ENCODE results near the gene NDUFAF5. TPM values are rescaled to one million over a fixed set of nuclear protein-coding genes. Genes with fewer than 3 reads are reported as not detected.

The NDUFAF5 gene
- polyA plus RNA-seq, 1 experiment, result 6.3 TPM

DNA sequence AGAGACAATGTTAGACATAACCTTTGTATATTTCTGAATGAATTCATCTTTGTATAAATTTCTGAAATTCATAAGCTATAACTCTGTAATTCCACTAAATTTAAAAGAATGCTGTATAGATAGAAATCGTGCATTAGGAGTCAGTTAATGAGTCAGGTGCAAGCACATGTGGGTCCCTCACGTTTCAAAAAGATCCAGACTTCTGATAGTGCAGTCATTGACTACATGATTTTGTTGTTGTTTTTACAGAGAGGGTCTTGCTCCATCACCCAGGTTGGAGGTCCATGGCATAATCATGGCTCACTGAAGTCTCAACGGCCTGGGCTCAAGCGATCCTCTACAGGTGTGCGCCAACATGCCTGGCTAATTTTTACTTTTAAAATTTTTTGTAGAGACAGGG, 14.7 kb upstream of the NDUFAF5 start:
- ChIA-PET CTCF (no interaction called here), POLR2A (no interaction called here)
- H3K4me3 ChIP-seq (ENCODE audit: low read depth, low read length), result no peak overlapping the region
- H3K27me3 ChIP-seq (ENCODE audit: control insufficient read depth, insufficient read depth, low read length), result no peaks in the 10 kb centered on the region
- peaks cover 1% of the 10 kb centered on the region for H3K36me3 ChIP-seq (ENCODE audit: control insufficient read depth, insufficient read depth, low read length)
- TF ChIP-seq, protein P1, sequence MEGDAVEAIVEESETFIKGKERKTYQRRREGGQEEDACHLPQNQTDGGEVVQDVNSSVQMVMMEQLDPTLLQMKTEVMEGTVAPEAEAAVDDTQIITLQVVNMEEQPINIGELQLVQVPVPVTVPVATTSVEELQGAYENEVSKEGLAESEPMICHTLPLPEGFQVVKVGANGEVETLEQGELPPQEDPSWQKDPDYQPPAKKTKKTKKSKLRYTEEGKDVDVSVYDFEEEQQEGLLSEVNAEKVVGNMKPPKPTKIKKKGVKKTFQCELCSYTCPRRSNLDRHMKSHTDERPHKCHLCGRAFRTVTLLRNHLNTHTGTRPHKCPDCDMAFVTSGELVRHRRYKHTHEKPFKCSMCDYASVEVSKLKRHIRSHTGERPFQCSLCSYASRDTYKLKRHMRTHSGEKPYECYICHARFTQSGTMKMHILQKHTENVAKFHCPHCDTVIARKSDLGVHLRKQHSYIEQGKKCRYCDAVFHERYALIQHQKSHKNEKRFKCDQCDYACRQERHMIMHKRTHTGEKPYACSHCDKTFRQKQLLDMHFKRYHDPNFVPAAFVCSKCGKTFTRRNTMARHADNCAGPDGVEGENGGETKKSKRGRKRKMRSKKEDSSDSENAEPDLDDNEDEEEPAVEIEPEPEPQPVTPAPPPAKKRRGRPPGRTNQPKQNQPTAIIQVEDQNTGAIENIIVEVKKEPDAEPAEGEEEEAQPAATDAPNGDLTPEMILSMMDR (IDR thresholded peaks at IDR 0.05; ENCODE audit: insufficient read depth, low read depth, low read length), result no peak
- no peak for DNase-seq (ENCODE audit: low read depth)

DNA sequence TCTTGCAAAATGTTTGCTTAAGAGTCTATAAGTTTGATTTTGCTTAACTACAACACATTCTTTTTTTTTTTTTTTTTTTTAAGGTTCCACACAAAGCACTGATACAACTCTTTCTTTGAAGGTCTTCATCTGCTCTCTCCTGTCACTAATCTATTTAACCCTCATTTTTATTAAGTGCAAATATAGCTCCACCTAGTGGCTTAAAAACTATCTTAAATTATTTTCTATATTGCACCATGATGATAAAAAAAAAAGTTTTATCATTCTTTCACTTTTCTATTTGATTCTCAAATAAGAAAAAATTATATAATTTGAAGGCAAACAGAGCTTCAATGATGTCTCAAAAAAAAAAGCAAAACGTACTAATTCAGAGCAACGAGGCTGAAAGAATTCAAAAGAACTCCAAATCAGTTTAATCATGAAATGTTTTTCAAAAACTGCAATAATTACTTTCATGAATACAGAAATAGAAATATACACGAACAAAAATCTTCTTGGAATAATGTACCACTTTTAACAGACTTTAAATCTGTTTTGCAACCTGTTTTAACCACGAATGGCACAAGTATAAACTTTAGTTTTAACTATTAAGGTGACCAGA, 12.9 kb upstream of the NDUFAF5 start:
- DNase-seq (ENCODE audit: low read depth), result no peak
- ChIA-PET CTCF (interaction anchor here (0.6 to 2.1 kb wide), 21 partner anchors 9 to 1436 kb away, joined by 3 to 12 read pairs (median 3); partner anchors contain the start of genes ESF1 and NDUFAF5), POLR2A (interaction anchor here (0.8 kb wide), 1 partner anchor 345 kb away, joined by 7 read pairs; no protein-coding TSS in a partner anchor)
- no peaks in the 10 kb centered on the region for H3K27me3 ChIP-seq (ENCODE audit: control insufficient read depth, insufficient read depth, low read length)
- H3K36me3 ChIP-seq (ENCODE audit: control insufficient read depth, insufficient read depth, low read length), result peaks cover 4% of the 10 kb centered on the region
- TF ChIP-seq, protein P1 (IDR thresholded peaks at IDR 0.05; ENCODE audit: insufficient read depth, low read depth, low read length), result peak; percentile 42
- no peak overlapping the region for H3K4me3 ChIP-seq (ENCODE audit: low read depth, low read length)

DNA sequence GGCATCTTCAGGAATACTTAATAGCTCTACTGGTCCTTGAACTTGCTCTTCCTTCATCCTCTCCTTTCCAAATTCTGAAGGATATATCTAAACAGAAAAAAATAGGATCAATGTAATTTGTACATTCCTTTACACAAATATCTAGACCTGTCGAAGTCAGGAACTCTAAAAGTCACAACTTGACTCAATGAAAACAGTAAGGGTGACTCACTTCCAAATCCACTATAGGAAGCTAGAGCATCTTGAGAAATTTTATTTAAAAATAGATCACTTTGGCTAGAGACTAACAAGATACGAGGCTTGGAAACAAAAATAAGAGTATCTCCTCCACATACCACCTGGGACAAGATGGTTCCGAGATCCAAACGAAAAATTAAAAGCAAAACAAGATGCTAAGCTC, 12.3 kb upstream of the NDUFAF5 start:
- CTCF ChIA-PET, result interaction anchor here (0.6 to 2.1 kb wide), 16 partner anchors 9 to 655 kb away, joined by 3 to 12 read pairs (median 4); partner anchors contain the start of genes ESF1 and NDUFAF5
- TF ChIP-seq, protein P1 (IDR thresholded peaks at IDR 0.05; ENCODE audit: insufficient read depth, low read depth, low read length), result no peak
- Histone ChIP-seq H3K27me3 (ENCODE audit: control insufficient read depth, insufficient read depth, low read length) (no peaks in the 10 kb centered on the region), H3K36me3 (ENCODE audit: control insufficient read depth, insufficient read depth, low read length) (peaks cover 4% of the 10 kb centered on the region), H3K4me3 (ENCODE audit: low read depth, low read length) (no peak overlapping the region)
- DNase-seq (ENCODE audit: low read depth), result no peak
- POLR2A ChIA-PET, result no interaction called here

DNA sequence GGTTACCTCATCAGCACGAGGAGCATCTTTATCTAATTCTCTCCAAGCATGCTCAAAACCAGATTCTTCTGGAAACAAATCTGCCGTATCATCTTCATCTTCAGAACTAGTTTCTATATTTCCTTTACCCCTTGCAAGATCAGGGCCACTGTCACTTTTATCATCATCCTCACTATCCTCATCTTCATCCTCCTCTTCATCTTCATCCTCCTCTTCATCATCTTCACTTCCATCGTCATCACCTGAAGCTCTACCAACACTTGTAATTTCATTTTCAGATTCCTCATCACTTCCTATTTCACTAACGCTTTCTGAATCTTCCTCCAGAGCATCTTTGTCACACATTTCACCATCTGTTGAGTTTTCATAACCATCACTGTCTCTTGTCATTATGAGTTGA, 9.0 kb upstream of the NDUFAF5 start:
- ChIA-PET CTCF (interaction anchor here (0.8 kb wide), 1 partner anchor 451 kb away, joined by 3 read pairs; no protein-coding TSS in a partner anchor), POLR2A (no interaction called here)
- no peak overlapping the region for H3K4me3 ChIP-seq (ENCODE audit: low read depth, low read length)
- TF ChIP-seq, protein P1 (IDR thresholded peaks at IDR 0.05; ENCODE audit: insufficient read depth, low read depth, low read length), result no peak
- H3K36me3 ChIP-seq (ENCODE audit: control insufficient read depth, insufficient read depth, low read length), result peaks cover 5% of the 10 kb centered on the region
- no peaks in the 10 kb centered on the region for H3K27me3 ChIP-seq (ENCODE audit: control insufficient read depth, insufficient read depth, low read length)
- DNase-seq (ENCODE audit: low read depth), result no peak

DNA sequence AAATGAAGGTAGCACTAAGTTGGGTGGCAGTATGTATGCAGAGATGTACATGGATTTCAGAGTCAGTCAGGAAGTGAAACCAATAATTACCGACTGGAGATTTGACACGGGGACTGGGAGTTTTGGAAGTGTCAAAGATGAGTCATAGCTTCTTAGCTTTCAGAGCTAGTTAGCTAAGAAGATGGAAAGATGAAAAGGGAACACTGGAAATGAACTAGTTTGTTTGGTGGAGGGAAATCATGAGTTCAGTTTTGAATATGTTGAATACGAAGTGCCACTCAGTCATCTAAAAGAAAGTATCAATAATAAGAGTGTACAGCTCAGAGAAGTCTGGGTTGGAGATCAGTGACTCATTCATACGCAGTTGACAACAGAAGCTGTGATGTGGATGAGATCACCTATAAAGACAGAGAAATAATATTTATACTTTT, 7.6 kb upstream of the NDUFAF5 start:
- CTCF ChIA-PET, result interaction anchor here (0.8 to 1.0 kb wide), 2 partner anchors 11 to 20 kb away, joined by 3 to 4 read pairs; no protein-coding TSS in a partner anchor
- Histone ChIP-seq H3K4me3 (ENCODE audit: low read depth, low read length) (no peak overlapping the region), H3K27me3 (ENCODE audit: control insufficient read depth, insufficient read depth, low read length) (no peaks in the 10 kb centered on the region), H3K36me3 (ENCODE audit: control insufficient read depth, insufficient read depth, low read length) (peaks cover 6% of the 10 kb centered on the region)
- TF ChIP-seq, protein P1 (IDR thresholded peaks at IDR 0.05; ENCODE audit: insufficient read depth, low read depth, low read length), result no peak
- no peak for DNase-seq (ENCODE audit: low read depth)
- POLR2A ChIA-PET, result no interaction called here

All from BJ (cell line).